ENCODE measurements around the gene ZSWIM1. TPM values are rescaled to one million over a fixed set of nuclear protein-coding genes. Genes with fewer than 3 reads are reported as not detected.

ZSWIM1 gene
- total and polyA plus RNA-seq, 2 of the 8 experiments (the other 6 are each of a cell fraction or from before 2014, with no cell fraction given), result 14.1 to 15.6 TPM

DNA sequence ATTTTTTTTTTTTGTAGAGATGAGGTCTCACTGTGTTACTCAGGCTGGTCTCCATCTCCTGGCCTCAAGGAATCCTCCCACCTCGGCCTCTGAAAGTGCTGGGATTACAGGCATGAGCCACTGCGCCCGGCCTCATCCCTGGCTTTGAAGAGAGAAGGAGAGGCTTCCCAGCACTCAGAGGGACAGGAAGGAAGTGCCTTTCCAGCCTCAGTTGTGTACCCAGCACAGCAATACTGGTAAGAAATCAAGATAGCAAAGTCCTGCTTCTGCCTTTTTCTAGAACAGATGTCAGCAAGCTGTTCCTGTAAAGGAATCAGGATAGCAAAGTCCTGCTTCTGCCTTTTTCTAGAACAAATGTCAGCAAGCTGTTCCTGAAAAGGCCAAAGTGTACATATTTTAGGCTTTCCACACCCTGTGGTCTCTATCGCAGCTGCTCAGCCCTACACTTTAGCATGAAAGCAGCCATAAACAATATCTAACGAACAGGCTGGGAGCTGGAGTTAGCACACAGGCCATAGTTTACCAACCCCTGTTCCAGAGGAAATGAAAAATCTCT, 37.2 kb downstream of the ZSWIM1 start:
- H3K9me3 ChIP-seq (ENCODE audit: insufficient read depth in 2 of 2, low read depth in 1 of 2, low read length in 1 of 2), result no peaks in the 10 kb centered on the region
- no peak overlapping the region for H2BK20ac ChIP-seq (ENCODE audit: low read length)
- 0 out of 2 replicates have a peak overlapping the region, but pooled peaks have one; percentile 46 for H2BK15ac ChIP-seq (ENCODE audit: low read length)
- no peaks in the 10 kb centered on the region for H3K23me2 ChIP-seq (ENCODE audit: low read depth, low read length)
- H2AK5ac ChIP-seq (ENCODE audit: low read depth, low read length), result no peak overlapping the region
- peaks cover 0 to 3% (median 0%) of the 10 kb centered on the region in 4 experiments; a peak in 1 of 7 replicates for H3K4me1 ChIP-seq (replicated peaks in 1 of 4; ENCODE audit: control insufficient read depth in 3 of 4, insufficient read depth in 4 of 4, low read length in 3 of 4)
- no peak overlapping the region for H3K56ac ChIP-seq (replicated peaks; ENCODE audit: insufficient read length, low read depth, low read length)
- H3K36me3 ChIP-seq (ENCODE audit: control insufficient read depth in 2 of 4, insufficient read depth in 4 of 4, low read length in 3 of 4), result no peaks in the 10 kb centered on the region
- no peaks in the 10 kb centered on the region for H3K79me1 ChIP-seq (ENCODE audit: low read depth, low read length)
- H3K27me3 ChIP-seq (replicated peaks in 1 of 4; ENCODE audit: control insufficient read depth in 3 of 4, extremely low read depth in 1 of 4, insufficient read depth in 3 of 4, low read length in 3 of 4), result no peaks in the 10 kb centered on the region
- no peak overlapping the region for H2AFZ ChIP-seq (ENCODE audit: low read length)
- no peak overlapping the region for H3K4ac ChIP-seq (replicated peaks; ENCODE audit: insufficient read length, low read depth, low read length)
- FAIRE-seq (no peak), DNase-seq (ENCODE audit: low read depth in 1 of 2, low spot score in 2 of 2) (no peak)
- H3K9ac ChIP-seq (replicated peaks in 1 of 4; ENCODE audit: extremely low read depth in 1 of 4, low read depth in 3 of 4, low read length in 3 of 4), result no peak overlapping the region
- H3K27ac ChIP-seq (ENCODE audit: low read depth, low read length), result no peak overlapping the region
- ChIA-PET CTCF (ENCODE audit: partially characterized antibody) (interaction anchor here (0.6 to 1.4 kb wide), 3 partner anchors 12 to 15 kb away, joined by 3 to 4 read pairs (median 3); no protein-coding TSS in a partner anchor), POLR2A (ENCODE audit: partially characterized antibody) (interaction anchor here (1.0 to 11.8 kb wide), 4 partner anchors 8 to 21 kb away, joined by 4 to 165 read pairs (median 5); partner anchors contain the start of gene PCIF1)
- no peak overlapping the region for H2BK12ac ChIP-seq (ENCODE audit: low read depth, low read length)
- H4K8ac ChIP-seq (ENCODE audit: extremely low read depth, insufficient read depth, low read length), result no peak overlapping the region
- H3K79me2 ChIP-seq (ENCODE audit: control insufficient read depth in 1 of 2, insufficient read depth in 2 of 2, low read length in 2 of 2), result no peaks in the 10 kb centered on the region
- no peak overlapping the region for H4K91ac ChIP-seq (replicated peaks; ENCODE audit: insufficient read length, low read length)
- H2BK120ac ChIP-seq (replicated peaks; ENCODE audit: low read depth, low read length), result no peak overlapping the region
- H3K14ac ChIP-seq (ENCODE audit: insufficient read length), result no peak overlapping the region
- no peak overlapping the region for H4K5ac ChIP-seq (ENCODE audit: insufficient read length, low read depth, low read length)
- no peak overlapping the region for H3K4me2 ChIP-seq (ENCODE audit: insufficient read depth in 1 of 2, low read depth in 2 of 2, low read length in 2 of 2)
- H2BK5ac ChIP-seq (ENCODE audit: low read depth, low read length), result no peak overlapping the region
- H3K18ac ChIP-seq (ENCODE audit: extremely low read depth, low read length), result no peak overlapping the region
- no peak overlapping the region for H3K4me3 ChIP-seq (ENCODE audit: extremely low read depth in 1 of 4, insufficient read depth in 2 of 4, low read depth in 3 of 4, low read length in 4 of 4)
- WGBS, 2 experiments (ENCODE audit: extremely low coverage in 1 of 2, insufficient coverage in 1 of 2, insufficient read length in 1 of 2, insufficient replicate concordance in 2 of 2, low coverage in 1 of 2, low lambda C conversion rate in 2 of 2, missing lambda C conversion rate in 1 of 2), result 97% methylated on average over 5 of the region's 5 CpGs; no CpG with 5 or more reads in 1 of the 2 experiments
- H4K20me1 ChIP-seq (replicated peaks in 1 of 2; ENCODE audit: control insufficient read depth in 1 of 2, insufficient read depth in 2 of 2, low read length in 2 of 2), result no peaks in the 10 kb centered on the region
- no peak overlapping the region for H3K23ac ChIP-seq (ENCODE audit: insufficient read length)
- no peak for TF ChIP-seq USF2 (IDR thresholded peaks at IDR 0.05; ENCODE audit: low read length)

Measured in H1 (cell line).